NOMO-1 (cell line): ENCODE data around the gene SPATS2.
"Not testable (repeated sequence)": the region's sequence is repeated elsewhere in the genome, so short reads cannot be mapped to it uniquely, and the experiment has no call there.

Experiments used
- DNase-seq, 2 experiments: peaks; one replicate each; lab custom pipeline; 2025; ENCODE audit not compliant: unreplicated experiment in 2 of 2; lab: John Stamatoyannopoulos, UW

SPATS2 gene

GRCh38 chr12:49349266-49349665, 18.0 kb upstream of the SPATS2 start:
- DNase-seq = no peak

- no peak for DNase-seq
Measured at GRCh38 chr12:49352351-49352750, 14.9 kb upstream of the SPATS2 start.

GRCh38 chr12:49355913-49356312, 11.3 kb upstream of the SPATS2 start:
- no peak for DNase-seq

- DNase-seq = peak in 1 of 2 experiments; percentile 33
Measured at GRCh38 chr12:49357103-49357678, 10.1 kb upstream of the SPATS2 start.

- peak; percentile 56 to 80 for DNase-seq
Measured at GRCh38 chr12:49358483-49359141, 8.7 kb upstream of the SPATS2 start.

GRCh38 chr12:49359671-49360070, 7.6 kb upstream of the SPATS2 start:
- no peak for DNase-seq

GRCh38 chr12:49362077-49362476, 5.2 kb upstream of the SPATS2 start:
- no peak for DNase-seq

GRCh38 chr12:49364989-49365388, 2.3 kb upstream of the SPATS2 start:
- no peak for DNase-seq

GRCh38 chr12:49365542-49365941, 1.7 kb upstream of the SPATS2 start:
- DNase-seq = no peak

GRCh38 chr12:49366096-49366651, 1.1 kb upstream of the SPATS2 start:
- no peak for DNase-seq

- DNase-seq = peak; percentile 83 to 90
Measured at GRCh38 chr12:49366652-49367380, 446 bp upstream of the SPATS2 start.

- DNase-seq = no peak
Measured at GRCh38 chr12:49368240-49368600, 958 bp downstream of the SPATS2 start.

GRCh38 chr12:49369411-49370145, 2.3 kb downstream of the SPATS2 start:
- DNase-seq = peak; percentile 53 to 65

GRCh38 chr12:49370539-49370938, 3.3 kb downstream of the SPATS2 start:
- DNase-seq = no peak

GRCh38 chr12:49375406-49375805, 8.1 kb downstream of the SPATS2 start:
- DNase-seq = no peak

GRCh38 chr12:49377386-49377785, 10.1 kb downstream of the SPATS2 start:
- no peak for DNase-seq

- DNase-seq = not testable (repeated sequence)
Measured at GRCh38 chr12:49380184-49380583, 12.9 kb downstream of the SPATS2 start.

GRCh38 chr12:49388682-49389386, 21.6 kb downstream of the SPATS2 start:
- peak; percentile 83 to 89 for DNase-seq

- no peak for DNase-seq
Measured at GRCh38 chr12:49389387-49389703, 22.1 kb downstream of the SPATS2 start.

GRCh38 chr12:49397000-49397399, 29.7 kb downstream of the SPATS2 start:
- DNase-seq = no peak

GRCh38 chr12:49400304-49400703, 33.0 kb downstream of the SPATS2 start:
- DNase-seq = no peak
